ENCODE measurements around the gene ERBB4. TPM values are rescaled to one million over a fixed set of nuclear protein-coding genes. Genes with fewer than 3 reads are reported as not detected.
A peak's percentile ranks its signal among the peaks of the same experiment; 100 is the strongest.

ERBB4 gene
- total RNA-seq, 1 experiment from 2014 or later: 0.04 TPM

DNA sequence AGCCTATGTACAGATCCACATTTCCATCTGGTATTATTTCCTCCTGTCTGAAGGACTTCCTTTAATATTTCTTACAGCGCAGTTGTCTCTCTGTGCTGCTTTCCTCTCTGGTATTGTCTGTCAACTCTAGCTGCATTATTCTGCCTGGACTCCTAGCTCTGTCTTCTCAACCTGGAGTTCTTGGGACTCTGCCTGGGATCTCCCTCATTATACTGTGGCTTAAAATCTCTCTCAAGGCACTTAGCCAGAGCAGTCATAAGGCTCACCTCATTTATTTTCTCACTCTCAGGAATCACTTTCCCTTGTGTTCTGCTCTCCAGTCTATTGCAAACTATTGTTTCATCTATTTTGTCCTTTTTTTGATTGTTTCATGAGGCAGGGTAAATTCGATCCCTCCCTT lies 850.4 kb downstream of the ERBB4 start:
- H4K5ac ChIP-seq (ENCODE audit: insufficient read length, low read depth, low read length): no peak overlapping the region
- peak overlapping the region in 1 of 3 experiments; percentile 46; a peak in 1 of 7 replicates for H3K27ac Mint-ChIP-seq
- no CpG with 5 or more reads among the region's 2 CpGs for WGBS (ENCODE audit: extremely low coverage, insufficient read length, low lambda C conversion rate)
- no peak overlapping the region for H3K4ac ChIP-seq (ENCODE audit: low read depth, low read length)
- H3K4me1 ChIP-seq (ENCODE audit: insufficient read depth, low read length): no peaks in the 10 kb centered on the region
- H2BK15ac ChIP-seq (ENCODE audit: low read depth, low read length): no peak overlapping the region
- no peak overlapping the region for H3T11ph ChIP-seq (ENCODE audit: low read length)
- no peak overlapping the region for H2BK20ac ChIP-seq (ENCODE audit: low read depth, low read length, poor library complexity, severe bottlenecking)
- no peak overlapping the region for H2BK12ac ChIP-seq (ENCODE audit: insufficient read length, low read depth, low read length)
- no peaks in the 10 kb centered on the region for H3K23me2 ChIP-seq (ENCODE audit: insufficient read length, low read depth, low read length, poor library complexity, severe bottlenecking)
- no peak overlapping the region for H4K91ac ChIP-seq (ENCODE audit: insufficient read length, low read depth, low read length)
- H3K79me2 ChIP-seq (ENCODE audit: insufficient read depth, low read length): no peaks in the 10 kb centered on the region
- no peak overlapping the region for H3K56ac ChIP-seq (ENCODE audit: insufficient read length, low read depth, low read length)
- no peak overlapping the region for H4K8ac ChIP-seq (replicated peaks; ENCODE audit: insufficient read length, low read depth, low read length)
- H3K14ac ChIP-seq (ENCODE audit: insufficient read depth, low read length): no peak overlapping the region
- peaks cover 4 to 9% (median 4%) of the 10 kb centered on the region in 3 experiments; a peak in 4 of 7 replicates for H3K36me3 Mint-ChIP-seq (ENCODE audit: insufficient read depth in 1 of 3, low read depth in 3 of 3)
- H3K4me3 Mint-ChIP-seq: no peak overlapping the region
- no peaks in the 10 kb centered on the region for H4K20me1 ChIP-seq (ENCODE audit: control insufficient read depth, insufficient read depth, insufficient read length)
- H3K79me1 ChIP-seq (ENCODE audit: insufficient read depth, low read depth, low read length, poor library complexity, severe bottlenecking): no peaks in the 10 kb centered on the region
- H2AK5ac ChIP-seq (ENCODE audit: insufficient read length, low read length): no peak overlapping the region
- no peak overlapping the region for H2BK5ac ChIP-seq (ENCODE audit: insufficient read length, low read length)
- no peak for TF ChIP-seq CTCF (conservative IDR thresholded peaks at IDR 0.05)
- peaks cover 11 to 17% of the 10 kb centered on the region in 2 experiments; a peak in 4 of 5 replicates for H3K9me3 Mint-ChIP-seq
- H2AFZ ChIP-seq (ENCODE audit: low read length): no peak overlapping the region
- no peak for DNase-seq
- H3K23ac ChIP-seq (ENCODE audit: insufficient read length, low read depth, low read length): no peak overlapping the region
- no peak overlapping the region for H2BK120ac ChIP-seq (ENCODE audit: low read depth, low read length, poor library complexity, severe bottlenecking)
- H3K18ac ChIP-seq (ENCODE audit: insufficient read length, low read depth, low read length): no peak overlapping the region
- H3K27me3 ChIP-seq (ENCODE audit: insufficient read depth, low read length): no peaks in the 10 kb centered on the region
- H3K27me3 Mint-ChIP-seq (ENCODE audit: low read depth): no peaks in the 10 kb centered on the region
- no peak overlapping the region for H3K27ac ChIP-seq (ENCODE audit: insufficient read length, low read depth, low read length)
- no peaks in the 10 kb centered on the region for H3K9me3 ChIP-seq (ENCODE audit: control insufficient read depth, low read depth, low read length)
- H3K9ac ChIP-seq (ENCODE audit: extremely low read depth, insufficient read length, low read length): no peak overlapping the region
- H3K4me1 Mint-ChIP-seq: no peaks in the 10 kb centered on the region
- H3K4me2 ChIP-seq (ENCODE audit: insufficient read depth, insufficient read length, low read length): no peak overlapping the region

Measured in H9 (cell line).